SK-N-SH (cell line): ENCODE data around the gene GLOD4. TPM values are rescaled to one million over a fixed set of nuclear protein-coding genes. Genes with fewer than 3 reads are reported as not detected.

ENCODE experiments used
- CTCF ChIA-PET: fragments of 300-600, 350-600 bp; formaldehyde crosslinking; extraction: SDS; loops from one replicate; lab custom pipeline; 2021; lab: Yijun Ruan, JAX
- POLR2A ChIA-PET: fragments of 350-600 bp; sonication (Branson Sonifier 250); formaldehyde crosslinking; extraction: SDS; loops from one replicate; lab custom pipeline; 2020; ENCODE audit warnings: antibody characterized with exemption, inconsistent platforms; lab: Yijun Ruan, JAX
- DNase-seq: peaks from one replicate; pipeline ENCODE4 v3.0.0; 2012
- H2AFZ ChIP-seq: fragments of 200-600 bp; sonication (generic); 2 replicates; pipeline ENCODE4 v1.8.1; 2016; ENCODE audit warnings: antibody characterized with exemption, mild to moderate bottlenecking, low read depth
- H3F3A ChIP-seq: fragments of 200-600 bp; sonication (generic); replicated peaks from 2 replicates; pipeline ENCODE3; 2016; ENCODE audit warnings: antibody characterized with exemption, mild to moderate bottlenecking; ENCODE audit not compliant: insufficient read depth
- H3K27ac ChIP-seq, 2 experiments: fragments of 200-500 bp in 1 of 2; fragments of 200-600 bp in 1 of 2; sonication (Bioruptor generic) in 1 of 2; sonication (generic), shearing (Covaris generic) in 1 of 2; 2 replicates each; pipeline versions ENCODE4 v1.5.1 to v1.6.1; 2014 to 2016; ENCODE audit warnings: low read depth in 2 of 2, inconsistent platforms in 1 of 2, low read length in 1 of 2, mild to moderate bottlenecking in 1 of 2, mixed read lengths in 1 of 2
- H3K27me3 ChIP-seq: fragments of 200-600 bp; sonication (generic), shearing (Covaris generic); 2 replicates; pipeline ENCODE4 v1.6.1; 2016; ENCODE audit warnings: mixed run types; ENCODE audit not compliant: insufficient read depth
- H3K36me3 ChIP-seq, 2 experiments: fragments of 200-500 bp in 1 of 2; fragments of 200-600 bp in 1 of 2; sonication (Bioruptor generic) in 1 of 2; sonication (generic) in 1 of 2; replicated peaks in 1 of 2; 2 replicates each; pipeline versions ENCODE3 to v1.5.1; 2014 to 2016; ENCODE audit warnings: low read length in 1 of 2, mild to moderate bottlenecking in 1 of 2; ENCODE audit not compliant: insufficient read depth in 2 of 2, control insufficient read depth in 1 of 2
- H3K4me1 ChIP-seq, 2 experiments: fragments of 200-500 bp in 1 of 2; fragments of 200-600 bp in 1 of 2; sonication (Bioruptor generic) in 1 of 2; sonication (generic), shearing (Covaris generic) in 1 of 2; 2 replicates each; pipeline versions ENCODE4 v1.5.1 to v1.6.1; 2014 to 2016; ENCODE audit warnings: low read depth in 1 of 2, low read length in 1 of 2, mixed run types in 1 of 2; ENCODE audit not compliant: insufficient read depth in 2 of 2, control insufficient read depth in 1 of 2
- H3K4me2 ChIP-seq: fragments of 200-600 bp; sonication (generic), shearing (Covaris generic); 2 replicates; pipeline ENCODE4 v1.6.1; 2017; ENCODE audit warnings: mixed run types
- H3K4me3 ChIP-seq, 2 experiments: fragments of 200-500 bp in 1 of 2; fragments of 200-600 bp in 1 of 2; sonication (Bioruptor generic) in 1 of 2; sonication (generic), shearing (Covaris generic) in 1 of 2; 2 replicates each; pipeline versions ENCODE4 v1.5.1 to v1.8.1; 2014 to 2016; ENCODE audit warnings: low read depth in 2 of 2, inconsistent platforms in 1 of 2, low read length in 1 of 2, mild to moderate bottlenecking in 1 of 2, mixed read lengths in 1 of 2, moderate library complexity in 1 of 2
- H3K79me2 ChIP-seq: fragments of 200-600 bp; sonication (generic); 2 replicates; pipeline ENCODE4 v1.8.1; 2017; ENCODE audit warnings: mild to moderate bottlenecking; ENCODE audit not compliant: insufficient read depth
- H3K9ac ChIP-seq: fragments of 200-600 bp; sonication (generic); 2 replicates; pipeline ENCODE4 v1.6.1; 2017; ENCODE audit warnings: mixed run types
- H3K9me2 ChIP-seq: fragments of 200-600 bp; sonication (generic); 2 replicates; pipeline ENCODE4 v1.6.1; 2017; ENCODE audit warnings: mixed run types
- H3K9me3 ChIP-seq: fragments of 200-600 bp; sonication (generic); 2 replicates; pipeline ENCODE4 v1.6.1; 2017; ENCODE audit warnings: mixed run types, mild to moderate bottlenecking, moderate library complexity
- H4K20me1 ChIP-seq: fragments of 200-600 bp; sonication (generic); 2 replicates; pipeline ENCODE4 v1.6.1; 2017; ENCODE audit warnings: mild to moderate bottlenecking, mixed run types; ENCODE audit not compliant: insufficient read depth
- ELF1 ChIP-seq: IDR thresholded peaks from 2 replicates; pipeline ENCODE4 v1.4.0; 2012
- FOXJ3 ChIP-seq: sonication (generic); formaldehyde crosslinking; IDR thresholded peaks from 2 replicates; pipeline ENCODE4 v1.5.1; 2020; ENCODE audit warnings: mild to moderate bottlenecking, missing genetic modification reagents
- FOXM1 ChIP-seq: IDR thresholded peaks from 2 replicates; pipeline ENCODE4 v1.4.0; 2012; ENCODE audit warnings: low read depth, mild to moderate bottlenecking
- GABPA ChIP-seq: IDR thresholded peaks from 2 replicates; pipeline ENCODE4 v1.4.0; 2012; ENCODE audit warnings: low read depth, mild to moderate bottlenecking
- MEF2A ChIP-seq: IDR thresholded peaks from 2 replicates; pipeline ENCODE4 v1.4.0; 2012; ENCODE audit warnings: low read depth, borderline replicate concordance
- MXI1 ChIP-seq: IDR thresholded peaks from 2 replicates; pipeline ENCODE4 v1.6.1; 2012; ENCODE audit warnings: mild to moderate bottlenecking, low read depth, low read length, improper control_type of control experiment
- NRF1 ChIP-seq: IDR thresholded peaks from 2 replicates; pipeline ENCODE4 v1.6.1; 2012; ENCODE audit warnings: low read depth, mild to moderate bottlenecking, low read length
- POLR2AphosphoS5 ChIP-seq: IDR thresholded peaks from 2 replicates; pipeline ENCODE4 v1.6.1; 2012; ENCODE audit warnings: low read depth, low read length
- RAD21 ChIP-seq: IDR thresholded peaks from 2 replicates; pipeline ENCODE4 v1.6.1; 2012; ENCODE audit warnings: mild to moderate bottlenecking, low read length
- RCOR1 ChIP-seq: fragments of 150-350 bp; IDR thresholded peaks from 2 replicates; pipeline ENCODE4 v1.6.1; 2017; ENCODE audit warnings: antibody characterized with exemption, low read length
- SIN3A ChIP-seq: IDR thresholded peaks from 2 replicates; pipeline ENCODE4 v1.6.1; 2012; ENCODE audit warnings: low read depth, mild to moderate bottlenecking, low read length, moderate library complexity, borderline replicate concordance
- TCF12 ChIP-seq: IDR thresholded peaks from 2 replicates; pipeline ENCODE4 v1.4.0; 2012
- TEAD4 ChIP-seq: IDR thresholded peaks from 2 replicates; pipeline ENCODE4 v1.4.0; 2012; ENCODE audit warnings: mild to moderate bottlenecking, borderline replicate concordance; ENCODE audit not compliant: insufficient read depth
- USF1 ChIP-seq: IDR thresholded peaks from 2 replicates; pipeline ENCODE4 v1.4.0; 2012; ENCODE audit warnings: low read depth, borderline replicate concordance
- WGBS: methylation state at CpG from one replicate; pipeline ENCODE4 v1.1.6; 2017; ENCODE audit warnings: low lambda C conversion rate; 5-methylcytosine and 5-hydroxymethylcytosine counted together
- polyA plus RNA-seq, 3 experiments: library from polyadenylated mRNA; depleted of rRNA; stranded (reverse); fragments of >200 nt; gene quantifications; 2 replicates each; pipeline ENCODE4 v1.2.3, GENCODE V29; 2012
- TF ChIP-seq, protein P1 (sequence below): fragments of 200-600 bp; sonication (generic); IDR thresholded peaks from 2 replicates; pipeline ENCODE4 v1.6.1; 2017; ENCODE audit warnings: antibody characterized with exemption, mild to moderate bottlenecking, moderate library complexity
- TF ChIP-seq, protein P2 (sequence below): IDR thresholded peaks from 2 replicates; pipeline ENCODE4 v1.6.1; 2012; ENCODE audit warnings: mild to moderate bottlenecking, low read depth, low read length, moderate library complexity
- TF ChIP-seq, protein P3 (sequence below): IDR thresholded peaks from 2 replicates; pipeline ENCODE4 v1.4.0; 2012; ENCODE audit warnings: low read depth, borderline replicate concordance

GLOD4 gene
- polyA plus RNA-seq, 1 of the 3 experiments (the other 2 are of a cell fraction) = 34.3 TPM

GRCh38 chr17:753418-753817, 28.7 kb downstream of the GLOD4 start:
- no peak overlapping the region for H2AFZ ChIP-seq
- H3K79me2 ChIP-seq = peaks cover 24% of the 10 kb centered on the region
- H3K9me2 ChIP-seq = no peaks in the 10 kb centered on the region
- no peak for DNase-seq
- CTCF ChIA-PET = interaction anchor here (1.0 to 2.5 kb wide), 9 partner anchors 8 to 341 kb away, joined by 3 to 13 read pairs (median 4); partner anchors contain the start of genes GLOD4 and MRM3
- H3K9ac ChIP-seq = no peak overlapping the region
- no peaks in the 10 kb centered on the region for H3K9me3 ChIP-seq
- no peak for TF ChIP-seq RAD21
- no peak for TF ChIP-seq NRF1
- TF ChIP-seq FOXJ3 (CRISPR knock-in tag) = no peak
- TF ChIP-seq, protein P1, sequence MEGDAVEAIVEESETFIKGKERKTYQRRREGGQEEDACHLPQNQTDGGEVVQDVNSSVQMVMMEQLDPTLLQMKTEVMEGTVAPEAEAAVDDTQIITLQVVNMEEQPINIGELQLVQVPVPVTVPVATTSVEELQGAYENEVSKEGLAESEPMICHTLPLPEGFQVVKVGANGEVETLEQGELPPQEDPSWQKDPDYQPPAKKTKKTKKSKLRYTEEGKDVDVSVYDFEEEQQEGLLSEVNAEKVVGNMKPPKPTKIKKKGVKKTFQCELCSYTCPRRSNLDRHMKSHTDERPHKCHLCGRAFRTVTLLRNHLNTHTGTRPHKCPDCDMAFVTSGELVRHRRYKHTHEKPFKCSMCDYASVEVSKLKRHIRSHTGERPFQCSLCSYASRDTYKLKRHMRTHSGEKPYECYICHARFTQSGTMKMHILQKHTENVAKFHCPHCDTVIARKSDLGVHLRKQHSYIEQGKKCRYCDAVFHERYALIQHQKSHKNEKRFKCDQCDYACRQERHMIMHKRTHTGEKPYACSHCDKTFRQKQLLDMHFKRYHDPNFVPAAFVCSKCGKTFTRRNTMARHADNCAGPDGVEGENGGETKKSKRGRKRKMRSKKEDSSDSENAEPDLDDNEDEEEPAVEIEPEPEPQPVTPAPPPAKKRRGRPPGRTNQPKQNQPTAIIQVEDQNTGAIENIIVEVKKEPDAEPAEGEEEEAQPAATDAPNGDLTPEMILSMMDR = no peak
- TF ChIP-seq POLR2AphosphoS5 = no peak
- no peak for TF ChIP-seq SIN3A
- TF ChIP-seq RCOR1 = no peak
- no peak for TF ChIP-seq MEF2A
- TF ChIP-seq, protein P2, sequence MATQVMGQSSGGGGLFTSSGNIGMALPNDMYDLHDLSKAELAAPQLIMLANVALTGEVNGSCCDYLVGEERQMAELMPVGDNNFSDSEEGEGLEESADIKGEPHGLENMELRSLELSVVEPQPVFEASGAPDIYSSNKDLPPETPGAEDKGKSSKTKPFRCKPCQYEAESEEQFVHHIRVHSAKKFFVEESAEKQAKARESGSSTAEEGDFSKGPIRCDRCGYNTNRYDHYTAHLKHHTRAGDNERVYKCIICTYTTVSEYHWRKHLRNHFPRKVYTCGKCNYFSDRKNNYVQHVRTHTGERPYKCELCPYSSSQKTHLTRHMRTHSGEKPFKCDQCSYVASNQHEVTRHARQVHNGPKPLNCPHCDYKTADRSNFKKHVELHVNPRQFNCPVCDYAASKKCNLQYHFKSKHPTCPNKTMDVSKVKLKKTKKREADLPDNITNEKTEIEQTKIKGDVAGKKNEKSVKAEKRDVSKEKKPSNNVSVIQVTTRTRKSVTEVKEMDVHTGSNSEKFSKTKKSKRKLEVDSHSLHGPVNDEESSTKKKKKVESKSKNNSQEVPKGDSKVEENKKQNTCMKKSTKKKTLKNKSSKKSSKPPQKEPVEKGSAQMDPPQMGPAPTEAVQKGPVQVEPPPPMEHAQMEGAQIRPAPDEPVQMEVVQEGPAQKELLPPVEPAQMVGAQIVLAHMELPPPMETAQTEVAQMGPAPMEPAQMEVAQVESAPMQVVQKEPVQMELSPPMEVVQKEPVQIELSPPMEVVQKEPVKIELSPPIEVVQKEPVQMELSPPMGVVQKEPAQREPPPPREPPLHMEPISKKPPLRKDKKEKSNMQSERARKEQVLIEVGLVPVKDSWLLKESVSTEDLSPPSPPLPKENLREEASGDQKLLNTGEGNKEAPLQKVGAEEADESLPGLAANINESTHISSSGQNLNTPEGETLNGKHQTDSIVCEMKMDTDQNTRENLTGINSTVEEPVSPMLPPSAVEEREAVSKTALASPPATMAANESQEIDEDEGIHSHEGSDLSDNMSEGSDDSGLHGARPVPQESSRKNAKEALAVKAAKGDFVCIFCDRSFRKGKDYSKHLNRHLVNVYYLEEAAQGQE = no peak
- no peak for TF ChIP-seq TEAD4
- no peak for TF ChIP-seq USF1
- no peak for TF ChIP-seq GABPA
- TF ChIP-seq, protein P3, sequence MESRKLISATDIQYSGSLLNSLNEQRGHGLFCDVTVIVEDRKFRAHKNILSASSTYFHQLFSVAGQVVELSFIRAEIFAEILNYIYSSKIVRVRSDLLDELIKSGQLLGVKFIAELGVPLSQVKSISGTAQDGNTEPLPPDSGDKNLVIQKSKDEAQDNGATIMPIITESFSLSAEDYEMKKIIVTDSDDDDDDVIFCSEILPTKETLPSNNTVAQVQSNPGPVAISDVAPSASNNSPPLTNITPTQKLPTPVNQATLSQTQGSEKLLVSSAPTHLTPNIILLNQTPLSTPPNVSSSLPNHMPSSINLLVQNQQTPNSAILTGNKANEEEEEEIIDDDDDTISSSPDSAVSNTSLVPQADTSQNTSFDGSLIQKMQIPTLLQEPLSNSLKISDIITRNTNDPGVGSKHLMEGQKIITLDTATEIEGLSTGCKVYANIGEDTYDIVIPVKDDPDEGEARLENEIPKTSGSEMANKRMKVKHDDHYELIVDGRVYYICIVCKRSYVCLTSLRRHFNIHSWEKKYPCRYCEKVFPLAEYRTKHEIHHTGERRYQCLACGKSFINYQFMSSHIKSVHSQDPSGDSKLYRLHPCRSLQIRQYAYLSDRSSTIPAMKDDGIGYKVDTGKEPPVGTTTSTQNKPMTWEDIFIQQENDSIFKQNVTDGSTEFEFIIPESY = no peak
- no peak for TF ChIP-seq ELF1
- no peak for TF ChIP-seq TCF12
- TF ChIP-seq FOXM1 = no peak
- no peak for TF ChIP-seq MXI1
- WGBS = 96% methylated on average over 13 of the region's 13 CpGs
- no peak overlapping the region for H3K27ac ChIP-seq
- POLR2A ChIA-PET = interaction anchor here (0.6 kb wide), 1 partner anchor 28 kb away, joined by 3 read pairs; the partner anchor contains the start of genes GLOD4 and MRM3
- H3K36me3 ChIP-seq = peaks cover 12 to 19% of the 10 kb centered on the region in 2 experiments
- H3F3A ChIP-seq = peaks cover 25% of the 10 kb centered on the region
- H3K27me3 ChIP-seq = no peaks in the 10 kb centered on the region
- H3K4me3 ChIP-seq = no peak overlapping the region
- peaks cover 5 to 18% of the 10 kb centered on the region in 2 experiments; a peak in 2 of 4 replicates for H3K4me1 ChIP-seq
- H4K20me1 ChIP-seq = no peaks in the 10 kb centered on the region
- H3K4me2 ChIP-seq = no peak overlapping the region
